Activated CD8-positive, alpha-beta T cell treated with anti-CD3 and anti-CD28 coated beads for 36 hours (primary cell): ENCODE data around the gene STAP1. TPM values are rescaled to one million over a fixed set of nuclear protein-coding genes. Genes with fewer than 3 reads are reported as not detected.

Experiments
- ATAC-seq: fragments of 200-7000 bp; cut with Tn5 transposase; one replicate; pipeline ENCODE4 v1.10.0; 2021; ENCODE audit warnings: mild to moderate bottlenecking, moderate library complexity
- CTCF ChIA-PET: fragments of 350-600 bp; sonication (Branson Sonifier 250); formaldehyde crosslinking; loops from one replicate; lab custom pipeline; 2021; ENCODE audit warnings: antibody characterized with exemption; lab: Charles Lee
- POLR2A ChIA-PET: fragments of 350-600 bp; sonication (Branson Sonifier 250); formaldehyde crosslinking; loops from one replicate; lab custom pipeline; 2021; ENCODE audit warnings: antibody characterized with exemption; lab: Charles Lee
- DNase-seq: peaks from one replicate; pipeline ENCODE4 v3.0.0-alpha.2; 2020
- H3K27ac Mint-ChIP-seq: one replicate; pipeline ENCODE4 v1.8.0; 2021; ENCODE audit warnings: mild to moderate bottlenecking, mixed read lengths
- H3K27me3 Mint-ChIP-seq: one replicate; pipeline ENCODE4 v1.8.0; 2021; ENCODE audit warnings: mixed read lengths
- H3K36me3 Mint-ChIP-seq: one replicate; pipeline ENCODE4 v1.8.0; 2021; ENCODE audit warnings: low read depth, mixed read lengths
- H3K4me1 Mint-ChIP-seq: one replicate; pipeline ENCODE4 v1.8.0; 2021; ENCODE audit warnings: low read depth, mixed read lengths
- H3K4me3 Mint-ChIP-seq: one replicate; pipeline ENCODE4 v1.8.0; 2021; ENCODE audit warnings: mild to moderate bottlenecking, moderate library complexity, mixed read lengths
- H3K9me3 Mint-ChIP-seq: one replicate; pipeline ENCODE4 v1.8.0; 2021; ENCODE audit warnings: mixed read lengths
- CTCF ChIP-seq: fragments of 200-600 bp; IDR thresholded peaks from one replicate; pipeline ENCODE4 v1.8.0; 2022; ENCODE audit warnings: antibody characterized with exemption, mild to moderate bottlenecking
- intact Hi-C: fragments of 100-400 bp; cut with micrococcal nuclease; formaldehyde crosslinking; loops from one replicate; pipeline ENCODE4 v1.10.0; 2022
- total RNA-seq, 2 experiments: library from RNA; stranded (reverse); gene quantifications; one replicate each; pipeline ENCODE4 v1.2.3, GENCODE V29; 2021

The STAP1 gene
- total RNA-seq, 2 experiments from 2014 or later, result 3.0 TPM

- no peak for ATAC-seq
- TF ChIP-seq CTCF, result no peak
- H3K36me3 Mint-ChIP-seq, result peaks cover 3% of the 10 kb centered on the region
- peaks cover 5% of the 10 kb centered on the region for H3K9me3 Mint-ChIP-seq
- peak overlapping the region; percentile 47 for H3K4me3 Mint-ChIP-seq
- H3K27ac Mint-ChIP-seq, result peak overlapping the region; percentile 58
- CTCF ChIA-PET, result no interaction called here
- POLR2A ChIA-PET, result no interaction called here
- DNase-seq, result no peak
- intact Hi-C loops, result no loop called here
- peaks cover 33% of the 10 kb centered on the region for H3K4me1 Mint-ChIP-seq
- no peaks in the 10 kb centered on the region for H3K27me3 Mint-ChIP-seq
These were observed 17.5 kb downstream of the STAP1 start for GRCh38 chr4:67576059-67576466.

GRCh38 chr4:67576538-67576937 is 18.0 kb downstream of the STAP1 start:
- no peak for ATAC-seq
- Mint-ChIP-seq H3K4me3 (no peak overlapping the region), H3K4me1 (peaks cover 38% of the 10 kb centered on the region), H3K36me3 (peaks cover 3% of the 10 kb centered on the region), H3K9me3 (peaks cover 5% of the 10 kb centered on the region), H3K27ac (peak overlapping the region; percentile 48), H3K27me3 (no peaks in the 10 kb centered on the region)
- POLR2A ChIA-PET, result no interaction called here
- CTCF ChIA-PET, result interaction anchor here (0.8 kb wide), 1 partner anchor 9 kb away, joined by 4 read pairs; no protein-coding TSS in a partner anchor
- no peak for TF ChIP-seq CTCF
- intact Hi-C loops, result no loop called here
- DNase-seq, result no peak

- Mint-ChIP-seq H3K4me3 (no peak overlapping the region), H3K4me1 (peaks cover 26% of the 10 kb centered on the region), H3K27ac (peak overlapping the region; percentile 80), H3K27me3 (no peaks in the 10 kb centered on the region), H3K9me3 (peaks cover 5% of the 10 kb centered on the region), H3K36me3 (peaks cover 3% of the 10 kb centered on the region)
- POLR2A ChIA-PET, result no interaction called here
- DNase-seq (peak; percentile 29), ATAC-seq (peak; percentile 50)
- no peak for TF ChIP-seq CTCF
- CTCF ChIA-PET, result interaction anchor here (1.3 kb wide), 1 partner anchor 14 kb away, joined by 3 read pairs; no protein-coding TSS in a partner anchor
- intact Hi-C loops, result loop anchor here (5.0 kb wide), 1 partner anchor 33 kb away; the partner anchor contains the start of gene CENPC
These were observed 22.1 kb downstream of the STAP1 start for GRCh38 chr4:67580577-67580976.

- Mint-ChIP-seq H3K4me1 (peaks cover 20% of the 10 kb centered on the region), H3K27me3 (no peaks in the 10 kb centered on the region), H3K36me3 (peaks cover 3% of the 10 kb centered on the region), H3K4me3 (peak overlapping the region; percentile 20), H3K9me3 (peaks cover 5% of the 10 kb centered on the region), H3K27ac (peak overlapping the region; percentile 80)
- ChIA-PET POLR2A (no interaction called here), CTCF (interaction anchor here (1.1 to 1.3 kb wide), 5 partner anchors 10 to 25 kb away, joined by 3 to 4 read pairs (median 3); no protein-coding TSS in a partner anchor)
- intact Hi-C loops, result loop anchor here (5.0 kb wide), 1 partner anchor 34 kb away; the partner anchor contains the start of gene CENPC
- ATAC-seq (peak; percentile 81), DNase-seq (peak; percentile 28)
- TF ChIP-seq CTCF, result no peak
These were observed 22.8 kb downstream of the STAP1 start for GRCh38 chr4:67581208-67581857.

- peaks cover 3% of the 10 kb centered on the region for H3K36me3 Mint-ChIP-seq
- DNase-seq (no peak), ATAC-seq (peak; percentile 19)
- POLR2A ChIA-PET, result no interaction called here
- intact Hi-C loops, result loop anchor here (5.0 kb wide), 1 partner anchor 35 kb away; the partner anchor contains the start of gene CENPC
- CTCF ChIA-PET, result interaction anchor here (1.1 to 1.3 kb wide), 4 partner anchors 9 to 25 kb away, joined by 3 to 4 read pairs (median 3); no protein-coding TSS in a partner anchor
- peaks cover 5% of the 10 kb centered on the region for H3K9me3 Mint-ChIP-seq
- no peak for TF ChIP-seq CTCF
- H3K4me3 Mint-ChIP-seq, result no peak overlapping the region
- peaks cover 20% of the 10 kb centered on the region for H3K4me1 Mint-ChIP-seq
- H3K27me3 Mint-ChIP-seq, result no peaks in the 10 kb centered on the region
- H3K27ac Mint-ChIP-seq, result no peak overlapping the region
These were observed 23.4 kb downstream of the STAP1 start for GRCh38 chr4:67581913-67582312.
